Measurements from ENCODE around the gene CGGBP1. TPM values are rescaled to one million over a fixed set of nuclear protein-coding genes. Genes with fewer than 3 reads are reported as not detected.

Gene CGGBP1
- total RNA-seq, 1 donor from 2014 or later = 59.5 TPM

DNA sequence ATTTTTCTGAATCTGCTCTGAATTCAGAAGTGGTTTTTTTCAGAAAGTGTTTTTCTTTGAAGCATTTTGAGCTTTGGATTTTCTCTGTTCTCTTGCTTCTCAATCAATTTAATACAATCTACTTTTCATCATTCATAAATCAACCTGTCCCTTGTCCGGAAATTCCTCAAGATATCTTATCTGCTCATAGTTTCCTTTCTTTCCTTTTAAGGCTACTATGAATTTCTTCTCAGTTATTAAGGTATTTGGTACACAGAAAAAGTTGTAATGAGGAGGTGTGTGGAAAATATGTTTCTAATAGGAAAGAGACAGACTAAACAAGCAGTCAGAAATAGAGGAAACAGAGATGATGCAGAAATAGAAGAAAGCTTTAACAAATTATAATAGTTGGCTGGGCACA is 14.4 kb downstream of the CGGBP1 start:
- Histone ChIP-seq H3K9ac (ENCODE audit: low read length) (no peak overlapping the region), H3K4me3 (ENCODE audit: insufficient read depth, low read depth, low read length) (no peak overlapping the region), H3K27ac (ENCODE audit: low read depth, low read length) (no peak overlapping the region), H3K4me2 (ENCODE audit: low read length) (no peak overlapping the region), H2AFZ (ENCODE audit: low read depth, low read length) (no peak overlapping the region), H3K36me3 (ENCODE audit: insufficient read depth, low read length) (no peaks in the 10 kb centered on the region), H4K20me1 (ENCODE audit: insufficient read depth, low read length) (no peaks in the 10 kb centered on the region), H3K9me3 (ENCODE audit: insufficient read depth, low read depth, low read length) (no peaks in the 10 kb centered on the region), H3K4me1 (ENCODE audit: insufficient read depth, low read length) (no peaks in the 10 kb centered on the region), H3K79me2 (ENCODE audit: insufficient read depth, low read length) (no peaks in the 10 kb centered on the region), H3K27me3 (ENCODE audit: insufficient read depth, low read length) (no peaks in the 10 kb centered on the region)
- DNase-seq (ENCODE audit: low read depth) = no peak
- Mint-ChIP-seq H3K4me3 (ENCODE audit: unreplicated experiment) (no peak overlapping the region), H3K4me1 (ENCODE audit: low read depth, unreplicated experiment) (no peaks in the 10 kb centered on the region), H3K9me3 (ENCODE audit: unreplicated experiment) (no peaks in the 10 kb centered on the region), H3K27me3 (ENCODE audit: low read depth, unreplicated experiment) (no peaks in the 10 kb centered on the region), H3K27ac (ENCODE audit: unreplicated experiment) (no peak overlapping the region), H3K36me3 (ENCODE audit: low read depth, unreplicated experiment) (no peaks in the 10 kb centered on the region)
- no peak for FAIRE-seq
- TF ChIP-seq CTCF (IDR thresholded peaks at IDR 0.05; ENCODE audit: insufficient read depth, low read depth, low read length) (no peak), EZH2 (IDR thresholded peaks at IDR 0.05; ENCODE audit: insufficient read depth, low read length) (no peak)

DNA sequence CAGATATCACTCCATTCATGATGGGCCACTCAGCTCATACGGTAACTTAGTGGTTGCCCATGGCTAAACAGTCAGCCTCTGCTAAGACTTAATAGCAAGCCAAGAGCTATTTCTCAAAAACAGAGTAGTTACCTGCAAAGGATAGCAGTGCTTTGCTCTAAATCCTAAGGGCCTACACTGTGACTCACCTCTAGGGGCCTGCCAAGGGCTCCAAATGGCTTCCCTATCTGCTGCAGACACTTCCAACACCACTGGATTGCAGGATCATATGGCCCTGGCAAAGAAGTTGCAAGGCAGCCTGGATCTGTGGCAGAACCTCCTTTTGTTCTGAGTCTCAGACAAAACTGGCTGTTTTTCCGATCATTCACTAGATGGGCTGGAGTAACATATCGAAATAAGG is 17.8 kb downstream of the CGGBP1 start:
- Mint-ChIP-seq H3K27ac (ENCODE audit: unreplicated experiment) (no peak overlapping the region), H3K4me3 (ENCODE audit: unreplicated experiment) (no peak overlapping the region), H3K4me1 (ENCODE audit: low read depth, unreplicated experiment) (peaks cover 14% of the 10 kb centered on the region), H3K36me3 (ENCODE audit: low read depth, unreplicated experiment) (no peaks in the 10 kb centered on the region), H3K9me3 (ENCODE audit: unreplicated experiment) (no peaks in the 10 kb centered on the region), H3K27me3 (ENCODE audit: low read depth, unreplicated experiment) (no peaks in the 10 kb centered on the region)
- no peak for DNase-seq (ENCODE audit: low read depth)
- no peak for FAIRE-seq
- Histone ChIP-seq H3K4me2 (ENCODE audit: low read length) (no peak overlapping the region), H3K36me3 (ENCODE audit: insufficient read depth, low read length) (no peaks in the 10 kb centered on the region), H3K9ac (ENCODE audit: low read length) (no peak overlapping the region), H3K4me3 (ENCODE audit: insufficient read depth, low read depth, low read length) (no peak overlapping the region), H3K4me1 (ENCODE audit: insufficient read depth, low read length) (no peaks in the 10 kb centered on the region), H3K27me3 (ENCODE audit: insufficient read depth, low read length) (no peaks in the 10 kb centered on the region), H4K20me1 (ENCODE audit: insufficient read depth, low read length) (no peaks in the 10 kb centered on the region), H3K79me2 (ENCODE audit: insufficient read depth, low read length) (no peaks in the 10 kb centered on the region), H3K9me3 (ENCODE audit: insufficient read depth, low read depth, low read length) (no peaks in the 10 kb centered on the region), H2AFZ (ENCODE audit: low read depth, low read length) (no peak overlapping the region), H3K27ac (ENCODE audit: low read depth, low read length) (no peak overlapping the region)
- TF ChIP-seq EZH2 (IDR thresholded peaks at IDR 0.05; ENCODE audit: insufficient read depth, low read length) (no peak), CTCF (IDR thresholded peaks at IDR 0.05; ENCODE audit: insufficient read depth, low read depth, low read length) (no peak)

GRCh38 chr3:88040529-88040928 is 18.3 kb downstream of the CGGBP1 start:
- DNase-seq (ENCODE audit: low read depth) (no peak), FAIRE-seq (no peak)
- no peaks in the 10 kb centered on the region for H3K27me3 Mint-ChIP-seq (ENCODE audit: low read depth, unreplicated experiment)
- no peak overlapping the region for H3K4me3 Mint-ChIP-seq (ENCODE audit: unreplicated experiment)
- no peaks in the 10 kb centered on the region for H3K36me3 ChIP-seq (ENCODE audit: insufficient read depth, low read length)
- no peaks in the 10 kb centered on the region for H3K79me2 ChIP-seq (ENCODE audit: insufficient read depth, low read length)
- no peak overlapping the region for H2AFZ ChIP-seq (ENCODE audit: low read depth, low read length)
- H3K9ac ChIP-seq (ENCODE audit: low read length) = no peak overlapping the region
- H3K4me3 ChIP-seq (ENCODE audit: insufficient read depth, low read depth, low read length) = no peak overlapping the region
- no peaks in the 10 kb centered on the region for H3K27me3 ChIP-seq (ENCODE audit: insufficient read depth, low read length)
- no peaks in the 10 kb centered on the region for H3K9me3 Mint-ChIP-seq (ENCODE audit: unreplicated experiment)
- H3K4me1 Mint-ChIP-seq (ENCODE audit: low read depth, unreplicated experiment) = peaks cover 14% of the 10 kb centered on the region
- H3K4me2 ChIP-seq (ENCODE audit: low read length) = no peak overlapping the region
- H3K9me3 ChIP-seq (ENCODE audit: insufficient read depth, low read depth, low read length) = no peaks in the 10 kb centered on the region
- H4K20me1 ChIP-seq (ENCODE audit: insufficient read depth, low read length) = no peaks in the 10 kb centered on the region
- no peak overlapping the region for H3K27ac Mint-ChIP-seq (ENCODE audit: unreplicated experiment)
- H3K27ac ChIP-seq (ENCODE audit: low read depth, low read length) = no peak overlapping the region
- H3K4me1 ChIP-seq (ENCODE audit: insufficient read depth, low read length) = no peaks in the 10 kb centered on the region
- TF ChIP-seq CTCF (IDR thresholded peaks at IDR 0.05; ENCODE audit: insufficient read depth, low read depth, low read length) (no peak), EZH2 (IDR thresholded peaks at IDR 0.05; ENCODE audit: insufficient read depth, low read length) (no peak)
- no peaks in the 10 kb centered on the region for H3K36me3 Mint-ChIP-seq (ENCODE audit: low read depth, unreplicated experiment)
